ENCODE results near the gene GRID2.

DNA sequence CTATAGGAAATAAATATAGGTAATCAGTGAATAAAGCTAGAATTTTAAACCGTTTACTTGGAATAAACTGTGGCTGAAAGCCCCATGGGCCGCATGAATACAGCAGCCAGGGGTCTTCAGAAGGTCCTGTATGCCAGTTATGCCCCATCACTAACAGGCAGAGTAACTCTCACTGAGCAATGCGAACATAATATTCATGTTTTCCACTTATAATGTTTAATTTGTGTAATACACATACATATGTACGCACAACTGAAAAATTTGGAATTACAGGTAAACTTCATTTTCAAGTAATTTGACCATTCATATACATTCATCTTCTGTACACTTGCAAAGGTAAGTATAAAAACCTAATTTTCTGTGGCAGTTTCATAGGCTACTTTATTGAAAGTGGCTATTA, 998.5 kb downstream of the GRID2 start:
- TF ChIP-seq TCF12 (IDR thresholded peaks at IDR 0.05) (no peak), CTCF (IDR thresholded peaks at IDR 0.05) (no peak), REST (IDR thresholded peaks at IDR 0.05; ENCODE audit: low read depth, low read length) (no peak), RFX5 (IDR thresholded peaks at IDR 0.05; ENCODE audit: low read length) (no peak), POLR2AphosphoS5 (IDR thresholded peaks at IDR 0.05; ENCODE audit: low read depth, low read length) (no peak)
- TF ChIP-seq, protein P1, sequence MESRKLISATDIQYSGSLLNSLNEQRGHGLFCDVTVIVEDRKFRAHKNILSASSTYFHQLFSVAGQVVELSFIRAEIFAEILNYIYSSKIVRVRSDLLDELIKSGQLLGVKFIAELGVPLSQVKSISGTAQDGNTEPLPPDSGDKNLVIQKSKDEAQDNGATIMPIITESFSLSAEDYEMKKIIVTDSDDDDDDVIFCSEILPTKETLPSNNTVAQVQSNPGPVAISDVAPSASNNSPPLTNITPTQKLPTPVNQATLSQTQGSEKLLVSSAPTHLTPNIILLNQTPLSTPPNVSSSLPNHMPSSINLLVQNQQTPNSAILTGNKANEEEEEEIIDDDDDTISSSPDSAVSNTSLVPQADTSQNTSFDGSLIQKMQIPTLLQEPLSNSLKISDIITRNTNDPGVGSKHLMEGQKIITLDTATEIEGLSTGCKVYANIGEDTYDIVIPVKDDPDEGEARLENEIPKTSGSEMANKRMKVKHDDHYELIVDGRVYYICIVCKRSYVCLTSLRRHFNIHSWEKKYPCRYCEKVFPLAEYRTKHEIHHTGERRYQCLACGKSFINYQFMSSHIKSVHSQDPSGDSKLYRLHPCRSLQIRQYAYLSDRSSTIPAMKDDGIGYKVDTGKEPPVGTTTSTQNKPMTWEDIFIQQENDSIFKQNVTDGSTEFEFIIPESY (IDR thresholded peaks at IDR 0.05; ENCODE audit: borderline replicate concordance, low read depth): no peak

All from SK-N-SH (cell line).